G401.6 (cell line): ENCODE data around the gene LUC7L.
A peak's percentile ranks its signal among the peaks of the same experiment; 100 is the strongest.
"Not testable (repeated sequence)": the region's sequence is repeated elsewhere in the genome, so short reads cannot be mapped to it uniquely, and the experiment has no call there.

ENCODE experiments used
- FAIRE-seq: peaks from 2 replicates; lab custom pipeline; 2012; peaks lifted over from hg19 to GRCh38; lab: Jason Lieb, UNC

LUC7L gene, protein sequence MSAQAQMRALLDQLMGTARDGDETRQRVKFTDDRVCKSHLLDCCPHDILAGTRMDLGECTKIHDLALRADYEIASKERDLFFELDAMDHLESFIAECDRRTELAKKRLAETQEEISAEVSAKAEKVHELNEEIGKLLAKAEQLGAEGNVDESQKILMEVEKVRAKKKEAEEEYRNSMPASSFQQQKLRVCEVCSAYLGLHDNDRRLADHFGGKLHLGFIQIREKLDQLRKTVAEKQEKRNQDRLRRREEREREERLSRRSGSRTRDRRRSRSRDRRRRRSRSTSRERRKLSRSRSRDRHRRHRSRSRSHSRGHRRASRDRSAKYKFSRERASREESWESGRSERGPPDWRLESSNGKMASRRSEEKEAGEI

DNA sequence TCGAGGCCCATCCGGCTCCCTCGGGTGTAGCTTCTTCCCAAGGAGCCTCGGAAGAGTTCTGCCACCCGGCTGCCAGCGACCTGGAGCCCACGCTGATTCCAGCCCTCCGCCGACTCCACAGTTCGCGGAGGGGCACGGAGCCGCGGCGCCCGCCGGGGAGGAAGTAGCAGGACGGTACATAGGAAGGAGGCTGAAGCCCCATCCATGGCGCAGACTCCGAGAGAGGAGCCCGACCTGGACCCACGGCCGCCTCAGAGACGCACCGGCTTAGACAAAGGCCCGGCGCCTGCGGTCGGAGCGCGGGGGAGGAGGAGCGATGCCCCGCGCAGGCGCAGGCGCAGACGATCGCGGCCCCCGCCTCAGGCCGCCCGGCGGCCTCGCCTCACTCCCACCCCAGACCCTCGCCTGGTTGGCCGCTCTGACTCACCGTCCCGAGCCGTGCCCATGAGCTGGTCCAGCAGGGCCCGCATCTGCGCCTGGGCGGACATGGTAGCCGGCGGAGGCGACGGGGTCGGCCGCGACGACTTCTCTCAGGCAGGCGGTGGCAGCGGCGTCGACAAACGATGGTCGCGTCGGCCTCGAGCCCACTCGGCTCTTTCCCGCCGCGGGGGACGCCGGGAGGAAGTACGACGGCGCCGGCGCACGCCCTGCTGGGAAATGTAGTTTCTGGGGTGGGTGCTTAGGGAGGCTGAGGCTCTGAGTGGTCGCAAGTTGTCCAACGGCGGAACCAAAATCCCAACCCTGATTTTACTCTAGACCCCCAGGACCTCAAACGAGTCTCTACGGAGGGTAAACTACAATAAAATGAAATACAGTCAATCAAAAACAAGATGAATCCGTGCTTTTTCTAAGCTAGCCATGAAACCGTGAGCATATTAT lies at the start of gene LUC7L:
LUC7L (minus strand) TSS at position 598 of the 879 bp plus-strand sequence; CDS start at position 488, 110 bp downstream.
- FAIRE-seq: peak; percentile 50

DNA sequence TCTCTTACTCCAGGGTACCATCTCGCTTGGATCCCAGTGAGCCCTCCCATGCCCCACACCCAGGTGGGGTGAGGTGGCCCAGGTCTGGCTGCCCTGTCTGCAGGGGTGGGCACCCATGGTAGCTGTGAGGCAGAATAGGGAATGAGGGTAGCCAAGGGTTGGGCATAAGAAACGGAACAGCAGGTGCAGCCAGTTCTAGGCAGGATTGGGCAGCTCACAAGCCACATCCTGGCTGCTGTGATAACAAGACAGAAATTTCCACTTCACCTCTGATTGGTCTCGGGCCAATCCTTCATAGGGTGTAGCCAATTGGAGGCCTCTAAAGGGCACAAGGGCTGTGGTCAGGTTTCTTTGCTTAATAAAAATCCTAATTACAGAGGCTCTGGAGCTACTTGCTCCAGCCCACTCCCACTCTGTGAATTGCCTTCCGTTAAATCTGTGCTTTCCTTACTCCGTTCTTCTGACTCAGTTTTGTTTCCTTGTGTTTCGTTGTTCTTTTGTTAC lies 49.7 kb upstream of the LUC7L start:
- peak; percentile 74 for FAIRE-seq

DNA sequence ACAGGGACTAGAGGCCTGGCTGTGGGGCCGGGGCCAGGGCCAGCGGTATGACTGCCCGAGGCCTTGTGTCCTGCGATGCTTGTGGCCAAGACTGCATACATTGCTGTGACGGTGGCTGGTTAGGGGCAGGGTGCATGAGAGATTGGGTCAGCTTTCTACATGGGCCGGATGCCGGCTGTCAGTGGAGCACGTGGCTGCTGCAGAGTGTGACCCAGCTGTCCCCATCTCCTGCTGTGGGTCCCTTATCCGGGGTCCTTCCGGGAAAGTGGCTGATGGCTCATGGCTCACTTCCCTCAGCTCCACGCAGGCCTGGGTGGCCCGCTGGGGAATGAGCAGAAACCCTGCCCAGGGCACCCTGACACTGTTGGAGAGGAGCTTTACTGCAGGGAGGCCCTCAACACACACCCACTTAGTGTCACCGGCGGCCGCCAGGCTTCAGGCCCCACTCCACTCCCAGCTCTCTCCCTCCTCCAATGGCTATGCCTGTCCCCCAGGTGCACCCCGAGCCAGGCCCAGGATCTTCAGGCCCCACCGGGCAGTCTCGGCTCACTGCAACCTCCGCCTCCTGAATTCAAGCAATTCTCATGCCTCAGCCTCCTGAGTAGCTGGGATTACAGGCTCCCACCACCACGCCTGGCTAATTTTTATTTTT lies 47.3 kb upstream of the LUC7L start:
- no peak for FAIRE-seq

DNA sequence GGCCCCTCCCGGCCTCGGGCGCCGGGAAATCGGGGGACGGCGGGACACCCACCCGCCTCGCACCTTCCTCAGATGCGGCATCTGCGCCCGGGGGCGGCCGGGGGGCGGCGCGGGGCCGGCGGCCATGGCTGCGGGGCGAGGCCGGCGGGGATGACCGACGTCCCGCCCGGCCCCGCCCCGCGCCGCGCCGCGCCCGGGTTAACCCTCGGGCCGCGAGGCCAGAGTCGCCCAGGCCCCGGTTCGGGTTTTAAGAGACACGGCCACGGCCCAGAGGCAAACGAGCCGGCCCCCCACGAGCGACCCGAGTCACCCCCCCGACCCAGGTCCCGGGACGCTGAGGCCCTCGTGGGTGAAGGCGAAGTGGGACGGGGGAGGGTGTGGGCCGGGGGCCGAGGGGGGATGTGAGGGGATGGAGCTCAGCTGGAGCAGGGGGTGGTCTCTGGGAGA lies 46.6 kb upstream of the LUC7L start, which contains the start of gene RGS11:
RGS11 (minus strand) TSS at position 159 of the 447 bp plus-strand sequence; CDS start at position 126, 33 bp downstream.
- FAIRE-seq: no peak

DNA sequence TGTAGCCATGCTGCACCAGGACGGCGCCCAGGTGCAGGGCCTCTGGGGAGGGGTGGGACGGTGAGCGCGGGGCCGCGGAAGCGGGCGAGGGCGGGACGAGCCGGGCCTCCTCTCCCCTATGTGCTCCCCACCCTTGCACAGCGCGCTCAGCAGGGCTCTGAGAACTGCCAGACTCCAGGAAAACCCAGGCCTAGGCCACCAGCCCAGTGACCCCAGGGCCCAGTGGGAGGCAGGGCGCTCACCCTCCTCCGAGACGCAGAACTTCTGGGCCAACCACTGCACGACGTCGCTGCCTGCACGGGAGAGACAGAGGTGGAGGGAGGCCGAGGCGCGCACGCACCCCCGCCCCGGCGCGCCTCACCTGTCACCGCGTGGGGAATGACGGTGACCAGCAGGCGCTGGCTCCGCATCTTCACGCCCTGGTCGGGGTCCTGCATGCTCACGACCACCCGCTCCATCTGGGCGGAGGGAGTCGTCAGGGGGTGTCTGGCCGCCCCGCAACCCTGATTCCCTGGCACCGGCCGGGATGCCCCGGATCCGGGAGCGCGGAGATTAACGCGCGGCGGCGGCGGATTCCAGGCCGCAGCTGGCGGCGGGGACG lies 45.9 kb upstream of the LUC7L start:
- no peak for FAIRE-seq

DNA sequence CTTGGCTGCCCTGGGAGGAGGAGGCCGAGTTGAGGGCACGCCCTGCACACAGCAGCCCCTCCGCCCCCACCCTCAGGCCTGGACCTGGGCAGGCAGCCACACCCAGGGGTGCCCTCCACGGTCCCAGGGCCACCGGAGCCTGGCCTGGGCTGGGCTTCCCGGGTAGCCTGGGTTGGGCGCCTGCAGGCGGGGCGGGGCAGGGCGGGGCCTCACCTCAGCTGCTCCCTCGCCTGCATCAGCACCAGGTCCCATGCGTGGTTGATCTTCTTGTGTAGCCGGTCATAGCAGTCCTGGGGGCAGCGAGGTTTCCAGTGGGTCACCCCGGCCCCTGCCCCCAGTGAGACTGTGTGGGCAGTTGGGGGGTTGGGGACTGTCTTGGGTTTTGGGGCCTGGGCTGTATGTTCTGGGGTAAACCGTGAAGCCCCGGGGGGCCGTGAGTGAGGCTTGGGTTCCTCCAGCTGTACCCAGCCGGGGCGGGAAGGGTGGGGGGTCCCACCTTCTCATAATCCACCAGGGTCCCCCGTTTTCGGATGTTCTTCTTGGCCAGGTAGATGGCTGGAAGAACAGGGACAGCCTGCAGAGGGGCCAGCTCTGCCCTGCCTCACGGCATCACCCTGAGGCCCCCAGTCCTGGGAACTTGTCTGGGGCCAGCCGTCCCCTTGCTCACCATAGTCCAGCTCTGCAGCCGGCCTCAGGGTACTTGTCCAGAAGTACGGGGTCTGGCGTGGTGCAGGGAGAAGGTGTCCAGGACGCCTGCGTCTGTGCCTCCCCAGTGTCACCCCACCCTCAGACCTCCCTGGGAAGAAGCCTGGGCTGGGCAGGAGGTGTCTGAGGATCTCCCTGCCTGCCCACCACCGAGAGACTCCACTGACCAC lies 44.5 kb upstream of the LUC7L start:
- no peak for FAIRE-seq

DNA sequence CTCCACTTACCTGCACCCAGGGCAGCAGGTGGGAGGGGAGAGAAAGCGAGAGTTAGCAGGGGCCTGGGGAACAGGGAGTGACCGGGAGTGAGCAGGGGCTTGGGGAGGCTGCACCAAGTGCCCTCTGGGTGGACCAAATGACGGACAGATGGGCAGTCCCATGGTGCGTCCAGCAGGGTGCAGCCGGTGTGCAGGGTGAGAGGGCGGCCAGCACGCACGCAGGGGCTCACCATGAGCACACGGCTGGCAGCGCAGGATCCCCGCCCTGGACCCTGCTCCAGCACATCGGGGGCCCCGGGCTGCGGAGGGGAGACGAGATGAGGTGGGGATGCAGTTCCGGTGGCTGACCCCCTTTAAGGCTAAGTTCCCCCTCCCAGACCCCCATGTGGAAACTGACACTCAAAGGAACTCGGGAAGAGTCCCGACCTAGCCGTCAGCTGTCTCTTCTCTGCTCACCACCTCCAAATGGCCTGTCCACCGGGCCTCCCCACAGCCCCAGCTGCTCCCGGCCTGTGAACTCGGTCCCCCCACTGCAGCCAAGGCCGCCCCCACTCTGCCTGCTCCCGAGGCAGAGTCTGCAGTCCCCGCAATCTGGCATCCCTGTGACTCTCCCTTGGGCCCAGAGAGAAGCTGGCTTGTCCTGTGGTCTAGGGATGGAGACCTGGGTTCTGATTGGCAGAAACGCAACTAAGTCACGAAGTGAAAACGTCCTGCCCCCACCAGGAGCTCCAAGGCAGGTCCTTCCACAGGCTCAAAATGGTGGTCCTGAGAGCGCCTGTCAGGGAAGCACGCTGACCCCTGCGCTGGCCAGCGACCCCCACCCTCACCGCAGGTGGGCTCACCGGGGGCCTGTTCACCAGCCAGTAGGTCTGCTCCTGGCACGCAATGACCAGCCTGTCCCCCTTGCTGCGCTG lies 43.6 kb upstream of the LUC7L start:
- no peak for FAIRE-seq

DNA sequence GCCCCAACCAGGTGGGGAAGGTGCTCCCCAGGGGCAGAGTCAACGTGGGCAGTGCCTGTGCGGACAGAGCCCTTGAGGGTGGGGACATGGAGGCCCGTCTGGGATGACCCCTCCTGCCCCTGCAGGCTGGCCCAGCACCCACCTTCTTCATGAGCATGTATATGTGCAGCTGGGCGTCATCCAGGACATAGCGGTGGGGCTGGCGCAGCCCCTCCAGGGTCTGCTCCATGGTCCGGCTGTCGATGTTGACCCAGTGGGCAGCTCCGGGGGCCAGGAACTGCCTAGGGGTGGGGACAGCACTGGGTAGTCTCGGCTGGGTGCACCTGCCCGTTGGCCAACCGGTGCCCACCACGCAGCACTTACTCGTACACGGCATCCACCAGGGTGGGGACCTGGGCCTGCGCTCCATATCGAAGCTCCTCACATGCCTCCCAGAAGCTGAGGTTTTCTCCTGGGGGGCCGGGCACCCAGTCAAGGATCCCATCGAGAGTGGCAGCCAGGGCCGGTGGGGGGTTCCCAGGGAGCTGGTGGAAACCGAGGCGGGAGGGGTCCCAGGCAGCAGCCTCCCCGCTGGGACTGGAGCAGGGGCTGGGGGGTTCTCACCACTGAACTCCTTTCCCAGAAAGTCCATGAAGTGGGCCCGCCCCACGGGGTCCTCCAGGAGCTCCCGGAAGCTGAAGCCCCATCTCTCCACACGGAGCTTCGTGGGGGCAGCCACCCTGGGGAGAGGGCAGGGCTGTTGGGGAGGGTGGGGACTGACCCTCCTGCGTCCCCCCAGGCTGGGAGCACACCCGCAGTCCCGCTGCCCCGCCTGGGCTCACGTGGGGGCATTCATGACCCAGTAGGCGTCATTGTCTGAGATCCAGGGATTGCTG lies 41.4 kb upstream of the LUC7L start:
- FAIRE-seq: no peak

DNA sequence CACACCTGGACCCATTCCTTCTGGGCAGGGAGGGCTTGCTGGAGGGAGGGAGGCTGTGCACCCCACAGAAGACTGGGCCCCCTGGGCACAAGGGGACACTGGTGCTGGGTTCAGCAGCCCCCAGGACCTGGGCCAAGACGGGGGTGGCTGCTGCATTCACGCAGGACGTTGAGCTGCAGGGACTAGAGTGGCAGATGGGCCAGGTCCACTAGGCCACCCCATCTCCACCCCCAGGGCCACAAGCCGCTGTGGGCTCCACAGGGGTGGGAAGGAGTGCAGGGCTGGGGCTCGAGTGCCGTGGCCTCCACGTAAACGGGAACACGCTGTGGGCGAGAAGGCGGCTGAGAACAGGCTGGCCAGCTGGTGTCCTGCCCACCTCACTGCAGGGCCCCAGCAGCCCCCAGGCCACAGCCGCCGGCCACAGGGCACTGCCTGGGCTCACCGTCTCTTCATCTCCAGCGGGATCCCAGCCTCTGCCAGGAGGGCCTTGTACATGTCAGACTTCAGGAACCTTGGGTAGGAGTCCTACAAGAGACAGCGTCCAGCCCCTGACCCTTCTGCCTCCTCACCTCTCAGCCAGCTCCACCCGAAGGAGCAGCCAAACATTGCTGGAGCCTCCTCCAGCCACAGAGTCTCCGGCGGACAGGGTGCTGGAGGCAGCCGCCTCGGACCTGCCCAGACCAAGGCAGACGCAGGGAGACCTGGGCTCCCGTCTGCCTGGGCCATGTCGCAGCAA lies 40.0 kb upstream of the LUC7L start:
- FAIRE-seq: no peak

DNA sequence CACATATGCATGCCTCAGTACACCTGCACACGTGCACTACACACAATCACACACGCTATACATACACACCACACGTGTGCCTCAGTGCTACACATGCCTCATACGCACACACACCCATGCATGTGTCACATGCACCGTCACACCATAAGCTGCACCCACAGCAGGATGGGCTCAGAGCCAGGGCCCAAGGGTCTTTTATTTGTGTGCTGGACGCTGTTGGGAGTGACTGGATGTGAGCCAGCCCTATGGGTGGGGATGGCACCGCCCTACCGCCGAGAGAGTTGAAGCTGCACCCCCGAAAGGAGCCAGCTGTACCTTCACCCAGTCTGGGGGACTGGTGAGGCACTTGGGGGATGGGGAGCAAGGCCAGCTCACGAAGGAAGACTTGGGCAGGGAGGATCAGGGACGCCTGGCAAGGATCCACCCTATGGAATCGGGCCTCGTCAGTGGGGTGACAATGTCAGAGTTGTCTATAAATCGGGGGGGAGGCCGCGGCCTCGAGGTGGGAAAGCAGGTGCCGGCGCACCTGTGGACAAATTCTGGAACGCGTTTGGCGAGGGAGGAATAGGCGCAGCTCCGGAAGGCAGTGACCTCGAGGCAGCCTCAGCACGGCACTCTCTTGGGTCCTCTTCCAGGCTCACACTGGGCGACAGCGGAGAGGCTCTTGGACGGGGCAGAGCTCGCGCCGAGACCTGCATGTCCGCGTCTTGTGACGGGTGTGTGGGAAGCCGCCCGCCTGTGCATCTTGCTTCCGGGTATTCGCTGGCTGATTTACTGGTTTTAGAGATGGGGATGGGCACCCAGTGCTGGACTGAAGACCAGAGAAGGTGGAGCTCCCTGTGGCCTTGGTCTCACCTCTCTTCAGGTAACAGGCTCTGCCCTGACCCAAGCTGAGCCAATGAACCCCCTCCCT lies 39.1 kb upstream of the LUC7L start:
- no peak for FAIRE-seq

DNA sequence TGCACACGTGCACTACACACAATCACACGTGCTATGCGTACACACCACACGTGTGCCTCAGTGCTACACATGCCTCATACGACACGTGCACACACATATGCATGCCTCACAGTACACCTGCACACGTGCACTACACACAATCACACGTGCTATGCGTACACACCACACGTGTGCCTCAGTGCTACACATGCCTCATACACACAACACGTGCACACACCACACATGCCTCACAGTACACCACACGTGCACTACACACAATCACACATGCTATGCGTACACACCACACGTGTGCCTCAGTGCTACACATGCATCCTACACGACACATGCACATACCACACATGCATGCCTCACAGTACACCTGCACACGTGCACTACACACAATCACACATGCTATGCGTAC lies 38.3 kb upstream of the LUC7L start:
- not testable (repeated sequence) for FAIRE-seq

DNA sequence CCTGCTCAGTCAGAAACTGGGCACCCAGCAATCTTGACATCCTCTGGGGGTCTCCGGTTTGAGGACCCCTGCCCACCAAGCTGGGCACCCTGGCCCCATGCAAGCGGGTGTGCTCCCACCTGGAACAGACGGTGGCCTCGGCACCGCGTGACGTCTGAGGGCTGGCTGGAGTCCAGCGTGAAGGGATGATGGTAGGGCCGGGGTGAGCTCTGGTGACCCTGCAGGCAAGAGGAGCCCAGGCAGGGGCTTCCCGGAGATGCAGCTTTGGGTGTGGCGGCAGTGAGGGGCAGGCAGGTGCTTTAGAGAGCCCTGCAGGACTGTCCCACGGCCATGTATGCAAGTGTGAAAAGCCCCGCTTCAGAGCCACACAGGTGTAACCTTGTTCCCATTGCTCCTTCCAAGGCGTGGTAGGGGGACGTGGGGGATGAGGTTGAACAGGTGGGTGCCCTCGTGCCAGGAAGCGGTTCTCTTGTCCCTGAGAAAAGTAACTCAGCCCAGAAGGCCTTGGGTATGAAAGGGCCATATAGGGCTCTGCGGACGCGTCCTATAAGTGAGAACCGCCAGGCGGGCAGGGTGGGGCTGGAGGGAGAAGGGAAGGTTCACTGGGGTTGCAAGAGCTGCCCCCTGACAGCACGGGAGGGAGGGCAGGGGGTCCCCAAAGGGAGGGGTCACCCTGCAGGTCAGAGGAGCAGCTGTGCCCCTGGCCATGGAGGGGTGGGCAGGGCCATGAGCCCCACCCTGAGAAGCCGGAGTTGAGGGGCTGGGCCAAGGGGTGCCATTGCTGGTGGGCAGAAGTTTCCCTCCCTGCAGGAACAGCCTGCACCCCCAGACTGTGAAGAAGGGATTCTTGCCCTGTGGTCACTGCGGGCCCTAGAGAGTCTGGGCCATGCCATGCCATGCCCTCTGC lies 37.3 kb upstream of the LUC7L start:
- no peak for FAIRE-seq

DNA sequence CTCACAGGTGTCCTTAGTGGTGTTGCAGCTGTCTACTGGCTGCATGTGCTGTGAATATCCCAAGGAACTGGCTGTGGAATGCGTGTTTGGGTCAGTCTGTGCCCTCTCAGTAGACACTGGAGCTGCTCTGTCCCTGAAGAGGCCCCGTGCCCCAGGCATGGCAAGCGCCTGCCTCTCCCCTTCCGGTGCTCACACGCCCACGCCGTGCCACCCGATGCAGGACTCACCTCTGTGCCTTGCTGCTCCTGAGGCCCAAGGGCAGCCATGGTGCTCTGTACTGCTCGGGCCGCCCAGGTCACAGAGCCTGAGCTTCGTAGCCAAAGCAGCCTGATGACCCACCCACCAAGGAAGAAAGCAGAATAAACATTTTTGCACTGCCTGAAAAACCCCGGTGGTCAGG lies 36.5 kb upstream of the LUC7L start:
- FAIRE-seq: no peak

DNA sequence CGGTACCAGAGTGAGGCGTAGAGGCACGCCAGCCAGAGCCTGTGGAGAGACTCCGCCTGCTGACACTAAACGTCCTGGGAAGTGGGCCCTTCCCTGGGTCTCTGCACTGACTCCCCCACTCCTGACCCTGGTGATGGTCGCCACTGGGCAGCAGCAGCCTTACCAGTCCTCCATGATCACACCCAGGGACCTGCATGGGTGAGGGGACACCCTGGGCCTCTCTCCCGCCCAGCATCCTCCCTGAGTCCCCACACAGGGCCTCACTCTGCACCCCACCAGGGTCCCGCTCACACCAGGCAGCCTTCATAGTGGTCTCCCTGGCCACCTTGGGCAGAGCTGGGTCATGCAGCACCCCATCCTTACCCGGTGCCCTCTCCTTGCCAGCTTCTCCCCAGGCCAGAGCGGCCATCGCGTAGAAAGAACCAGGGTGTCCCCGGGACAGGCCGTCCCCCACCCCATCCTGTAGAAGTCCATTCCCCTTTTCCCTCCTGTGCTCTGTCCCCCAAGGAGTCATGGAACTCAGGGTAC lies 35.8 kb upstream of the LUC7L start:
- no peak for FAIRE-seq

DNA sequence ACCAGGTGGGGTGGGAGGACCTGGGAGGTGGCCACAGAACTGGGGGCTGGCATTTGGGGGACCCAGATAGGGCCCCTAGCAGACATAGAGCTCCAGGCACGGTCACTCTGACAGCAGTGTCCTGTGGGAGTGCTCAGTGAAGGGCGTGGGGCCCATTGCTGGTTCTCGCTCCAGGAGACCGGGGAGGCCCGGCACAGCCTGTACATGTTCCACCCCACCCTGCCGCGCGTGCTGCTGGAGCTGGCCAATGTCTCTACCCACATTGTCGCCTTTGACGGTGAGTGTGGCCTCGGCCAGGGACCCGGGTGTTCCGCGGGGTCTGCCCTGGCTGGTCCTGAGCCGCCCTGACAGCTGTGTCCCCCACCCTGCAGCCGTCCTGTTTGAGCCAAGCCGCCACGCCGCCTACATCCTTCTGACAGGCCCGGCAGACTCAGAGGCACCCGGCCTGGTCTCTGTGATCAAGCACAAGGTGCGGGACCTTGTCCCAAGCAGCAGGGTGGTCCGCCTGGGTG lies 35.2 kb upstream of the LUC7L start:
- no peak for FAIRE-seq

DNA sequence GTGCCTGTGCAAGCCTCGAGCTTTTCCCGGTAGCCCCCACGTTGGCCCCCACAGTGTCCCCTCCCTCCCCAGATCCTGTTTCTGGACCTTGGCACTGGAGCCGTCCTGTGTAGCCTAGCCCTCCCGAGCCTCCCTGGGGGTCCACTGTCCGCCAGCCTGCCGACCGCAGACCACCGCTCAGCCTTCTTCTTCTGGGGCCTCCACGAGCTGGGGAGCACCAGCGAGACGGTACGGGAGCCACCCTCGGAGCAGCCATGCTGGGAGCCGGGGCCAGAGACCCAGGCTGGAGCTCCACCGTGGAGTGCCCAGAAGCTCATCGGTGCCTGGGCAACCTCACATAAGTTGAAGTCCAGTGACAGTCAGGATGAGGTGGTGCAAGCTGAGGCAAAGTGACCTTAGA lies 34.7 kb upstream of the LUC7L start:
- FAIRE-seq: no peak
